AG04449 (cell line): Measurements from ENCODE around the gene BOC.

ENCODE experiments used
- CTCF ChIA-PET: fragments of 350-600 bp; formaldehyde crosslinking; extraction: SDS; loops from one replicate; lab custom pipeline; 2021; ENCODE audit warnings: antibody characterized with exemption; lab: Yijun Ruan, JAX
- POLR2A ChIA-PET: fragments of 400-600, 350-600 bp; formaldehyde crosslinking; extraction: SDS; loops from one replicate; lab custom pipeline; 2020; ENCODE audit warnings: antibody characterized with exemption, inconsistent platforms; lab: Yijun Ruan, JAX
- DNase-seq: peaks from one replicate; pipeline ENCODE4 v3.0.0-alpha.2; 2010; ENCODE audit warnings: low read depth, low spot score
- H3K4me3 ChIP-seq: 2 replicates; pipeline ENCODE4 v1.5.1; 2011; ENCODE audit warnings: low read depth, mild to moderate bottlenecking, control low read depth, low read length
- CTCF ChIP-seq: IDR thresholded peaks from one replicate; pipeline ENCODE4 v1.5.1; 2011; ENCODE audit warnings: mild to moderate bottlenecking, moderate library complexity, low read length, control low read depth, inconsistent platforms; ENCODE audit not compliant: insufficient read depth; ENCODE audit errors: missing control alignments

The BOC gene

DNA sequence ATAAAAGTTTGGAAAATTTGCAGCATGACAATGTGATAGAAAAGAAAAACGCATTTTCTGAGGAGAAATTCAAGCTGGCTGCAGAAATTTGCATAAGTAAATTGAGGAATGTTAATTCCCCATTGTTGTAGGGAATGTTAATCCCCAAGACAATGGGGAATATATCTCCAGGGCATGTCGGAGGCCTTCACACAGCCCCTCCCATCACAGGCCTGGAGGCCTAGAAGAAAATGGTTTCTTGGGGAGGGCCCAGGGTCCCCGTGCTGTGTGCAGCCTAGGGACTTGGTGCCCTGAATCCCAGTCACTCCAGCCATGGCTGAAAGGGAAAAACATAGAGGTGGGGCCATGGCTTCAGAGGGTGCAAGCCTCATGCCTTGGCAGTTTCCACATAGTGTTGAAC lies 101.1 kb downstream of the BOC start:
- no peak for DNase-seq
- ChIA-PET POLR2A (no interaction called here), CTCF (no interaction called here)
- no peak for TF ChIP-seq CTCF
- no peak overlapping the region for H3K4me3 ChIP-seq

DNA sequence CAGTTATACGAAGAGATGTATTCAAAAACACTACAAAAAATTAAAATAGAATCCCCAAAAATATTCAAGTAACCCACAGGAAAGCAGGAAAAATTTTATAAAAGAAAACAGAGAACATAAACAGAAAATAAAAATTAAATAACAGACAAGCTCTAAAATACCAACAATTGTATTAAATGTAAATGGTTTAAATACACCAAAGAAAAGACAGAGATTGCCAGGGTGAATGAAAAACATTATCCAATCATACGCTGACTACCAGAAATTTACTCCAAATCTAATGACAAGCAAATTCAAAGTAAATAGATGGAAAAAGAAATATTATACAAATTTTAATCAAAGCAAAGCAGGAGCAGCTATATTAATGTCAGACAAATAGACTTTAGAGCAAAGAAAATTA lies 103.6 kb downstream of the BOC start:
- no peak for DNase-seq
- CTCF ChIA-PET: no interaction called here
- no peak for TF ChIP-seq CTCF
- H3K4me3 ChIP-seq: no peak overlapping the region
- POLR2A ChIA-PET: no interaction called here

GRCh38 chr3:113329757-113330156 lies 118.4 kb downstream of the BOC start:
- no peak overlapping the region for H3K4me3 ChIP-seq
- TF ChIP-seq CTCF: no peak
- DNase-seq: no peak
- POLR2A ChIA-PET: no interaction called here
- CTCF ChIA-PET: no interaction called here

DNA sequence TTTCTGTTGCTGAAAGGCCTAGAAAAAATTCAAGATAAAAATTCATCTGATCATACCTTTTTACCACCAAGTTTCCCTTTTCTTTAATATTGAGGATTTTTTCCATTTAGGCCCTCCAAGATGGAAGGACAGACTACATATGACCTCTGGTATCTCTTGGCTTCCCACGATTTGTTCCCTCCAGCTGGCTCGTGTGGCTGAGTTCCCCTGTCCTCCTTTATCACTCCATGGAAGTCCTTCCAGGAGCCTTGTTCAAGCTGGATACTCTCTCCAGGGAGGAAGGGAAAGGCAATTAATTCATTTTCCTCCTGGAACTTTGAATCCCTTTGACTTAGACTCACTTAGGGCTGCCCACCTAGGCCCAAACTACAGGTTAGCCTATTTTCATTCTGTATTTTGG lies 119.4 kb downstream of the BOC start:
- POLR2A ChIA-PET: no interaction called here
- CTCF ChIA-PET: no interaction called here

DNA sequence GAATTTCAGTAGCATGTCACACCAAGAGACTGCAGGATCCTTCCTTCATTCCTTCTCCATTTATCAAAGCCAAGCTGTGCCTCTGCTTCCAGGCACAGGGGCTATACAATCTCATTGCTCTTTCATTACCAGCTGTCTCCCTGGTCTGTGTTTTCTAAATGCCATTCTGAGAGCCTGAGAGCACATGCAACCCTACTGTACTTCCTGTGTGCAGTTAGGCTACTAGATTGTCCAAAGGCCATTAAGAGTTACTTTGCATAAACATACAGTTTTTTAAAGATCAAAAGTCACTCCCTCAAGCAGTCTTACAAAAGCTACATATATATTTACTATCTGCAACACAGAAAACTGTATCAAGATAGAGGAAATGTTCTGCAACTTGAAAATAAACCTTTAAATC lies 119.8 kb downstream of the BOC start:
- ChIA-PET CTCF (no interaction called here), POLR2A (no interaction called here)
- no peak overlapping the region for H3K4me3 ChIP-seq
- TF ChIP-seq CTCF: no peak
- no peak for DNase-seq

More for the DNA sequence above, 119.4 kb downstream of the BOC start:
- H3K4me3 ChIP-seq: no peak overlapping the region
- DNase-seq: no peak
- TF ChIP-seq CTCF: no peak
